Superior temporal gyrus (tissue), 1 donor: ENCODE results near the gene PINK1.
"Not testable (repeated sequence)": the region's sequence is repeated elsewhere in the genome, so short reads cannot be mapped to it uniquely, and the experiment has no call there.

Experiments
- DNase-seq: peaks from one replicate; pipeline ENCODE4 v3.0.0-alpha.2; 2016; ENCODE audit errors: extremely low spot score

The PINK1 gene

GRCh38 chr1:20633190-20634064 is at the start of gene PINK1:
PINK1 (plus strand) TSS chr1:20633458; CDS start chr1:20633549, 91 bp downstream.
- peak; percentile 82 for DNase-seq

GRCh38 chr1:20584890-20585289 is 48.4 kb upstream of the PINK1 start:
- no peak for DNase-seq

GRCh38 chr1:20586953-20587660 is 46.2 kb upstream of the PINK1 start:
- no peak for DNase-seq

GRCh38 chr1:20587661-20588053 is 45.6 kb upstream of the PINK1 start:
- no peak for DNase-seq

- no peak for DNase-seq
These were observed 44.5 kb upstream of the PINK1 start, which contains the start of gene CDA for GRCh38 chr1:20588634-20589225. CDA (plus strand) TSS chr1:20589097; CDS start chr1:20589130, 33 bp downstream.

GRCh38 chr1:20589331-20590278 is 43.7 kb upstream of the PINK1 start:
- no peak for DNase-seq

- DNase-seq: no peak
These were observed 42.9 kb upstream of the PINK1 start for GRCh38 chr1:20590306-20590777.

GRCh38 chr1:20593756-20594155 is 39.5 kb upstream of the PINK1 start:
- DNase-seq: no peak

GRCh38 chr1:20594746-20595145 is 38.5 kb upstream of the PINK1 start:
- DNase-seq: no peak

GRCh38 chr1:20596106-20596505 is 37.2 kb upstream of the PINK1 start:
- DNase-seq: no peak

- DNase-seq: no peak
These were observed 35.6 kb upstream of the PINK1 start for GRCh38 chr1:20597650-20598049.

GRCh38 chr1:20600156-20600555 is 33.1 kb upstream of the PINK1 start:
- no peak for DNase-seq

GRCh38 chr1:20601129-20601825 is 32.0 kb upstream of the PINK1 start:
- DNase-seq: no peak

- DNase-seq: no peak
These were observed 30.3 kb upstream of the PINK1 start for GRCh38 chr1:20602851-20603450.

- no peak for DNase-seq
These were observed 29.5 kb upstream of the PINK1 start for GRCh38 chr1:20603504-20604464.

GRCh38 chr1:20604678-20605077 is 28.6 kb upstream of the PINK1 start:
- no peak for DNase-seq

- DNase-seq: not testable (repeated sequence)
These were observed 26.3 kb upstream of the PINK1 start for GRCh38 chr1:20606801-20607570.

- DNase-seq: no peak
These were observed 23.7 kb upstream of the PINK1 start for GRCh38 chr1:20609541-20609940.
